ELR (cell line): ENCODE data around the gene PCGF3.
A peak's percentile ranks its signal among the peaks of the same experiment; 100 is the strongest.

ENCODE experiments used
- DNase-seq: peaks from one replicate; pipeline ENCODE4 v3.0.0-alpha.2; 2015; ENCODE audit warnings: low read depth

The PCGF3 gene

GRCh38 chr4:705278-706082 is at the start of gene PCGF3:
Gene PCGF3, plus strand, starts transcription at chr4:705832. Its CDS starts 27,849 bp downstream, at chr4:733681.
- DNase-seq: peak; percentile 94

- DNase-seq: no peak
Measured at GRCh38 chr4:656436-657337, 48.9 kb upstream of the PCGF3 start.

- DNase-seq: no peak
Measured at GRCh38 chr4:657338-657833, 48.2 kb upstream of the PCGF3 start.

- DNase-seq: no peak
Measured at GRCh38 chr4:657834-658667, 47.6 kb upstream of the PCGF3 start.

GRCh38 chr4:658681-659667 is 46.7 kb upstream of the PCGF3 start:
- DNase-seq: no peak

GRCh38 chr4:659851-660250 is 45.8 kb upstream of the PCGF3 start:
- no peak for DNase-seq

- DNase-seq: no peak
Measured at GRCh38 chr4:660401-660800, 45.2 kb upstream of the PCGF3 start.

GRCh38 chr4:661231-661630 is 44.4 kb upstream of the PCGF3 start:
- DNase-seq: no peak

- DNase-seq: no peak
Measured at GRCh38 chr4:661881-662761, 43.5 kb upstream of the PCGF3 start.

GRCh38 chr4:663046-663437 is 42.6 kb upstream of the PCGF3 start:
- no peak for DNase-seq

- no peak for DNase-seq
Measured at GRCh38 chr4:663438-664428, 41.9 kb upstream of the PCGF3 start.

- DNase-seq: no peak
Measured at GRCh38 chr4:664713-665231, 40.9 kb upstream of the PCGF3 start.

- no peak for DNase-seq
Measured at GRCh38 chr4:665381-665750, 40.3 kb upstream of the PCGF3 start.

GRCh38 chr4:665751-666435 is 39.7 kb upstream of the PCGF3 start:
- DNase-seq: no peak

GRCh38 chr4:666436-666810 is 39.2 kb upstream of the PCGF3 start:
- DNase-seq: no peak

GRCh38 chr4:666822-667544 is 38.6 kb upstream of the PCGF3 start:
- DNase-seq: no peak

GRCh38 chr4:667545-667925 is 38.1 kb upstream of the PCGF3 start:
- DNase-seq: no peak
